DMS153 (cell line): ENCODE results near the gene C1QTNF7.

Experiments used
- DNase-seq: peaks from one replicate; lab custom pipeline; 2025; lab: John Stamatoyannopoulos, UW

The C1QTNF7 gene

DNA sequence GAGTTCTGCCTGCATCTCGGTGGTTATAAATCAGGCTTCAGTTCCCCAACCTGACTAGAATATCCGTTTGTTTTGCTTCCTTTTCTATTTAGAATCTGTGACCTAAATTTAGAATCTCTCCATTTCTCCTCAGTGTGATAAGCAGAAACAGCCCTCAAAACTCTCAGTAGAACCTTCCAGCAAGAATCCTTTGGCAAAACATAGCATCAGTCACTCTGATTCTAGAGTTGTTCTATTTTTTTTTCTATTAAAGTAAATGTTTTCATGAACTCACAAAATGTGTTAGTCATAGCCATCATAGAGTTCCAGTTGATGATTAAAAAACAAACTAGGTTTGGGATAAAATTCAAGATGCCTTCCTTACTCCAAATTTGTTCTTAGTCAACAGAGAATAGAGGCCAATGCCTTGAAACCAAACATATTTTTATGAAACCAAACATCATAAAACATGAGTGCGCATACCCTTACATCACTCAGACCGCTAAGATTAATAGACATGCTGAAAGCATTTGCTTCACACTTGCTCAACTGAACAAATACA lies 13.2 kb upstream of the C1QTNF7 start:
- no peak for DNase-seq

GRCh38 chr4:15416357-15417232 lies 11.2 kb upstream of the C1QTNF7 start:
- no peak for DNase-seq

DNA sequence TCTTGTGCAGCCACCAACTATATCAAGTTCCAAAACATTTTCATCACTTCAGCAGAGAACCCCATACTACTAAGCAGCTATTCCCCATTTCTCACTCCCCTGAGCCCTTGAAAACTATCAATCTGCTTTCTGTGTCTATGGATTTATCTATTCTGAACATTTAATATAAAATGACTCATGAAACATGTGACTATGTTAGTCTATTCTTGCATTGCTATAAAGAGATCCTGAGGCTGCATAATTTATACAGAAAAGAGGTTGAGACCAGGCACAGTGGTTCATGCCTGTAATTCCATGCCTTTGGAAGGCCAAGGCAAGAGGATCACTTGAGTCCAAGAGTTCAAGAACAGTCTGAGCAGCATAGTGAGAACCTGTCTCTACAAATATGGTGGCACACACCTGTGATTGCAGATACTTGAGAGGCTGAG lies 10.6 kb upstream of the C1QTNF7 start:
- no peak for DNase-seq

DNA sequence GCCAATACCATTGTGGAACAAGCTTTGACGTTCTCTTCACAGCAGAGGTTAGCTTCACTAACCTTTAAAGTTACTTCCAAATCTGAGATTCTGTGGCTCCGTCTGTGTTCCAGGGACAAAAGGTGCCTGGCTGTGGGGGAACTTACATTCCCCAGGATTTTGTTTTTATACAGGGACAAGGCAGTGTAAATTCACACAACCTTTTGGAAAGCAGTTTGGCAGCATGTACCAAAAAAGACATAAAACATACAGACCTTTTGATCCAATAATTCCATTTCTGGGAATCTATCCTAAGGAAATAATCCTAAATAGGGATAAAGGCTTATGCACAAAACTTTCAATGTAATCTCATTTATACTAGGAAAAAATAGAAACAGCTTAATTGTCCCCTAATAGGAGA lies 8.9 kb upstream of the C1QTNF7 start:
- DNase-seq = no peak

DNA sequence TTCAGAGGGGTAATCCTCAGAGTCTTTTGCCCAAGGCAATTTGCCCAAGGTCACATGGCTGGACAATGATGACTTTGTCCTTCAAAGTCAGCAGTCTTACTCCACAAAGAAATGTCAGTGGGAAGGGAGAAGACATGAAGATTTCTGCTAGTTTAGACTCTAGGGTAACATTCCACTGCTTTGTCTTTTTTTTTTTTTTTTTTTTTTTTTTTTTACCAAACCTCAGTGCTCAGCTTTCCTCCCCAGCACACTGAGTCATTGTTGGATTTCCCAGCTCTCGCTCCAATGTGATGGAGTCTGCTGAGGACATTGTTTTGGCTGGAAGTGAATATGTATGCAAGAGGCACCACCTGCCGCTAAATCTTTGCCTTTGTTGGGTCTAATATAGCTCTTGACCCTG lies 7.2 kb upstream of the C1QTNF7 start:
- no peak for DNase-seq

GRCh38 chr4:15423285-15423711 lies 4.5 kb upstream of the C1QTNF7 start:
- no peak for DNase-seq

GRCh38 chr4:15425520-15425919 lies 2.3 kb upstream of the C1QTNF7 start:
- no peak for DNase-seq

GRCh38 chr4:15427161-15427560 lies 672 bp upstream of the C1QTNF7 start:
- DNase-seq = no peak

- no peak for DNase-seq
These were observed 778 bp downstream of the C1QTNF7 start for GRCh38 chr4:15428611-15429010.

DNA sequence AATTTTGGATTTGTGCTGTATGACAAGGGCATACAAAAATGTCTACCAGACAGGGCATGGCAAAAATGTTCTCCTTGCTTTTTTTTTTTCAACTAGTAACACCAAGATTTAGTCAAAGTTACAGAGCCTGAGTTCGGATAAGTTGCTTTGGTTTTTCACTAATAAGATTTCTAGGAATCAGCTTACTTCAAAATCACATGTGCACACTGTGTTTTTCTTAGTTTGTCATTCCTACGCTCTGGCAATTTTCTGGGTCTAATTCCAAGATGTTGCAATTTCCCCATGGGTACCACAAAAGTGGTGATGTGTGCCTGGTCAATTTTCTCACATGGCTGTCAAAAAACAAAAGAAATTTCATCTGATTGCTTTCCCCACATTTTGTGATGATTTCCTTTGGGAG lies 6.3 kb downstream of the C1QTNF7 start:
- no peak for DNase-seq

DNA sequence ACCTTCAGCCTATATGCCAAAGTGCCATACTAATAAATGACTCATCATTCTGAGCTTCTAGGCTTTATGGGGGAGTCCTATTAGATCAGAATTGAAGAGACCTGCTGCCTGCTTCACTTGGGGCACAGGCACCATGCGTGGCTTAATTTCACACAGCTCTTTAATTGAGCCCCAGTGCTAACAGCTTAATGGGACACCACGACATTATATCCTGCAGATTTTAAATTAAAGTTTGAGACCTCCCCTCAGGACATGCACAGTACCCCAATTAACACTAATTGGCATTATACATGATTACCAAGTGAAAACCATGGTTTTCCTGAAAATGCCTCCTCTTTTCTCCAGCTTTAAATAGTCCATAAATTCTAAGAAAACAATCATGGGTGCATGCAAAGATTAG lies 6.8 kb downstream of the C1QTNF7 start:
- DNase-seq = no peak

- no peak for DNase-seq
These were observed 8.7 kb downstream of the C1QTNF7 start for GRCh38 chr4:15436513-15436912.

DNA sequence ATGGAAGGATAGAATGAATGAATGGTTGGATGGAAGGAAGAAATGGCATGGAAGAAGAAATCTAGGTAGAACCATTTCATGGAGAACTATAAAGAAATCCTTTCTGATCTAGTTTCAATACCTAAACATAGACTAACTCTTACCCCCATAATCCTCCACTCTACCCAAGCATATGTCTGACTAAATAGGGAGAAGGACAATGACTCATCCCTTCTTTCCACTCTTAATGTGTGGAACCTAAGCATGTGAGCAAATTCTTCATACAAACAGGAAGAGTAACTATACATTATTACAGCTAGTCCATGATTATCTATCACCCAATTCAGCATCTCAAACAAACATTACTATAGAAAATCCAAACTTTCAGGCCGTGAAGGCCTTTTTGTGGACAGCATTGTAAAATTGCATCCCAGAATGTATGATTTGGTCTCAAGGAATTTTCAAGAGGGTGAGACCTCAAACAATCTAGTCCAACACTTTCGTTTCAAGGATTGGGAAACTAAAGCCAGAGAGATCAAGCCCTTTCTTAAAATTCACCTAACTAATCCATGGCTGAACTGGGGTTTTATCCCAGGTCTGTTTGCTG lies 11.2 kb downstream of the C1QTNF7 start:
- DNase-seq = no peak

DNA sequence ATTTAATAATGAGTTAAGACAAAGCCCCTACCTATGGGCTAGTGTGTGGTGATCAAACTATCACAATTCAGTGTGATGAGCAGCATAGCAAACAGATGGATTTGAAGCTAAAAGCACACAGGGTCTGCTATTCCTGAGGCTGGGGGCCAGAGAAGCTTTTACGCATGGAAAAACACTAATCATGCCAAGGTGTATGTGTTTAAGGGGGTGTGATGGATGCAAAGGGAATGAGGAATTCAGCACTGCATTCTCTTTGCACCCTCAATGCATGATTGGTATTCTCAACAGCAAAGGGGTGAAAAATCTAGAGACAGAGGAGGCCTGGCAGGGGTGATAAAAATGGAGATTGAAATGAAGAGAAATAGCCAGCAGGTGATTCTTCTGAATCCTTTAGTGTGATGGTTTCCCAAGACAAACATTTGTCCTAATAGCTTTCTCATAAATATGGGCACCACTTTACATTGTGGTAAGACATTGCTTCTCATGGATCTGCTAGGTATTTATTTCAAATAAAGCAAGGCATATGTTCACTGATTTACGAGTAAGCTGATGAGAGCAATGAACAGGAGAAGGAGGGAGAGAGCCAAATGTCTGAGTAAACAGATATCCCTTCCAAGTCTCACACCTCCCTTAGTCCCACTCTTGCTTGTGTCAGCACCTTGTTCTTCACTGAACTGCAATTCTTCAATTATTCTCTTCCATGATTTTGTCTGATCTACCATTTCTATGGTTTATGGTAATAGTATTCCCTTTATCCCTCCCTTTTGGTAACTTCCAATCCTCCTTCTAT lies 15.7 kb downstream of the C1QTNF7 start:
- DNase-seq = no peak

- DNase-seq = no peak
These were observed 16.4 kb downstream of the C1QTNF7 start for GRCh38 chr4:15444276-15444675.

DNA sequence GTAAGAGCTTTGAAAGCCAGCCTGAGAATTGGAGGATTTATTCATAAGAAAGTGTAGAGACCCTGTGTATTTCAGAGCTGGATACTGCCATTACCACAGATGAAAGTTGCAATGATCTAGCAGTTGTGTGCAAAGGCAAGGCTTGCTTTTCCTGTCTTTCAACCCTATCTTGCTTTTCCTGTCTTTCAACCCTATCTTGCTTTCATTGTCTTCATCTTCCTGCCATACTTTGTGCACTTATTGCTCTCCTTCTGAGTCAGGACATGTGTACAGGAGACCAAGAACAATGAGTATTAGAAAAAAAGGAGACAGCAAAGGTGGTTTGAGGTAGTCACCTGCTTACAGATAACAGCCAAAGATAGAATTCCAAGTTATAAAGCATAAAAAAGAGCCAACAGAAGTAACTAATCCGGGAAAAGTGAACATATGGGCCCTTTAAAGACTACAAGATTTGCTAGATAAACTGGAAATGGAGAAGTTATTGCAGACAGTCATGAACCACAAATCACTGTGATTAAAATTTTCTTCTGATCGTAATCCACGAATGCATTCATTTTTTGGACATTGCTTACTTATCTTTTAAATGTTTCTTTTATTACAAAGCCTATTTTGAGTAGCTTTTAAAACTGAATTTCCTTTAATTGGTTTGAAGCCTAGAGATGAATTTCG lies 17.2 kb downstream of the C1QTNF7 start:
- no peak for DNase-seq

- no peak for DNase-seq
These were observed 23.5 kb downstream of the C1QTNF7 start for GRCh38 chr4:15451181-15451865.

DNA sequence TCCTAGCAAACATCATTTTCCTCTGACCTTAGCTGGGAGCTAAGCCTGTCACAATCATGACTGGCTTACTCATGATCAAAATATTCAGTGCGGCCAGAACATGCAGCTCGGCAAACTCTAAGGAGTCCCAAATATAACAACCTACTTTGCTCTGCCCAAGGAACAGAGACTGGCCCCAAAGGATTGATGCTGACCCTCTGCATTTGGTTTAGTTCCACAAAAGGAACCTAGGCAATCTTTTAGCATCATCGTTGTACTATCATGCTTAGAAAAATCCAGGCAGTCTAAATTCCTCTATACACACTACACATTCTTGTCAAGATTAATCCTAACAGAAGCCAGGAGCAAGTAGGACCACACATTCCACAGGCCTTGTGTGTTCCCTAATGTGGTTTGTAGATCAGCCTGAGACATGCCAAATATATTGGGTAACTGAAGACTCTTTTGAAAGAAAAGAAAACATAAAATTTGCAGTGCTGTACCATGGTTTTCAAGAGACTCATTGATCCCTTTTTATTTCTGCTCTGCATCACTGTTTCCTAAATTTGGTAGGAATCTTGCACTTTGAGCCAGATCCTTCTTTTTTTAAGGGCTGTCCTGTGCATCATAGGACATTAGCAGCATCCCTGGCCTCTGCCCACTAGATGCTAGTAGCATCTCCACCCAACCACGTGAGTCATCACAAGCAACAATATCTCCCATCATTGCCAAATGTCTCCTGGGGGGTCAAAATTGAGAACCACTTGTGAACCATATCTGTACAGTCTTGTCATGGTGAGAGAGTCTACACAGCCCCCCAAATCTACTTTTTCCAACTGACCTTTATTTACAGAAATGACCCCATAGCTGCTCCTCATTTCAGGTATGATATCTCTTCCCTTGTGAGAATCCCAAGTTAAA lies 24.3 kb downstream of the C1QTNF7 start:
- no peak for DNase-seq

GRCh38 chr4:15455290-15455689 lies 27.5 kb downstream of the C1QTNF7 start:
- DNase-seq = no peak
